Endothelial cell of hepatic sinusoid (primary cell): ENCODE measurements around the gene FAF1.

Source experiments
- in situ Hi-C: cut with HindIII; loops from 2 replicates; pipeline ENCODE4 v1.10.0; 2017; ENCODE audit warnings: low sequenced_read_pairs

FAF1 gene

DNA sequence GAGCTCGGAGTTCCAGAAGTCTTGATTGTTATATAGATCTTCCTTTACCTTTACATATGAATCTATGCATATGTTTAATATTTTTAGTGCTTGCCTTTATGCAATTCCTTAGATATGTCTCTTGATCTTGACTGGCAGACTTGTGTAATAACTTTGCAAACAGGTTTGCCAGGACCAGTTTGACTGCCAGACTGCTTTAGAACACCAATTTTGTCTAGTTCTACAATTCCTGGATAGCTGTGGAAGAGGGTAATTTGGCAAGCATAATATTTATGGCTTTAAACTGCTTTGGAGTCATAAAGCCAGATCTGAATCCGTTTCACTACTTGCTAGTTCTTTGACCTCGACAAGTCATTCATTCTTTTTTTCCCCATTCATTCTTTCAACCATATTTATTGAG, 250.0 kb downstream of the FAF1 start:
- in situ Hi-C loops: no loop called here

DNA sequence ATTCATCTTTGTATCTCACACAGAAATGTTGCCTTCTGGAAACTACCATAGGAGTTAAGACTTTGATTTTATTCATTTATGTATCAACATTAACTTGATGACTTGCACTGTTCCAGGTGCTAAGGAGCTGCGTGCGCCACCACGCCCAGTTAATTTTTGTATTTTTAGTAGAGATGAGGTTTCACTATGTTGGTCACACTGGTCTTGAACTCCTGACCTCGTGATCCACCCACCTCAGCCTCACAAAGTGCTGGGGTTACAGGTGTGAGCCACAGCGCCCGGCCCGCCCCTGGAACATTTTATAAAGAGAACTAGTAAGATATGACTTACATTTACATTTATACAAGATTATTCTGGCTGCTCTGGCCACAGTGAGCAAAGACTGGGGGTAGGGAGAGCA, 252.2 kb downstream of the FAF1 start:
- in situ Hi-C loops: no loop called here

DNA sequence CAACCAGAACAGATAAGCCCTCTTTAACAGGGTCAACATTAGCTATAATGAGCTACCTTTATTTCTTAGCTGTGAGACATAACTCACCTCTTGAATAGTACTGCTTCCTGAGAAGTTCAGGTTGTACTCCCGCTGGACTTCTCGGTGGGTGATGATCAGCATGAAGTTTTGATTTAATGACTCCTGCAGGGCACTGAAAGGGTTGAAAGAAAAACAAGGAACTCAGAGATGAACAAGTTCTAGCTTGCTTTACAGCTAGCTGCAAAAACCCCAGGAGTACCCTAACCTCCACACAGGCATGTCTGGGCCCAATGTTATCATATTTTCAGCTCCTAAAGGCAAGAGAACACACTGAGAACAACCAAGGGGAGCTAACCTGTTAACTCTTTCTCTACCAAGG, 254.4 kb downstream of the FAF1 start:
- in situ Hi-C loops: no loop called here

DNA sequence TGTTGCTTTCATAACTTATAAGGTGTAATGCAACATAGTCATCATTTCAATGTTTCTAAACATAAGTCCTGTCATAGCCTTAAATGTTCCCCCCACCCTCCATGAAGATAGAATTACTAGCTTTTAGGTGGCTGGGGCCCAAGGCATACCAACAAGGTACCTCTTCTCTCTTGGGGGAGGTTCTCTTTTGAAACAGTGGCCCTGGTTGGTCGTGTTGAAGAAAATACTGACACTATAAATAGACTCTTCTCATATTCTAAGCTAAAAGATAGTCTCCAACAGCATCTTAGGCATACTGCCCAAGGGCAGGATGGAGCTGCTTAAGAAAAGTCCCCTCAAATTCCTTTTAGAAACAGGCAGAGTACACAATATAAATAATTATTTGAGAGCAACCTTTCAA, 255.0 kb downstream of the FAF1 start:
- in situ Hi-C loops: no loop called here

DNA sequence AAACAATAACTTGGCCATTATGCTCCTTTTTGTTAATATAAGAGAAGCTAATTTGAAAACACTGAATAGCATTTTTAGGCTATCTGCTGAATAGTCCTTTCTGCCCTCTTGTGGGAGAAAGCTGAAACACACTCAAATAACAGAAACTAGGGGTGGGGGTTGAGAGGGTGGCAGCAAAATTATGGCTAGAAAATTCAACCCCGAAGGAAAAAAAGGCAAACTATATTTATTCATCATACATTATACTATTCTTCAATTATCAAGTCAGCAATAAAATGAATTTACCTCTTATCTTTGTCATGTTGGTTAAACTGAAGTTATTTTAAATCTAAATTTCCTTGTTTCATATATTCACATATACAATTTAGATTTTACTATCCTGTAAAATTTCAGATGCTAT, 255.9 kb downstream of the FAF1 start:
- in situ Hi-C loops: no loop called here

DNA sequence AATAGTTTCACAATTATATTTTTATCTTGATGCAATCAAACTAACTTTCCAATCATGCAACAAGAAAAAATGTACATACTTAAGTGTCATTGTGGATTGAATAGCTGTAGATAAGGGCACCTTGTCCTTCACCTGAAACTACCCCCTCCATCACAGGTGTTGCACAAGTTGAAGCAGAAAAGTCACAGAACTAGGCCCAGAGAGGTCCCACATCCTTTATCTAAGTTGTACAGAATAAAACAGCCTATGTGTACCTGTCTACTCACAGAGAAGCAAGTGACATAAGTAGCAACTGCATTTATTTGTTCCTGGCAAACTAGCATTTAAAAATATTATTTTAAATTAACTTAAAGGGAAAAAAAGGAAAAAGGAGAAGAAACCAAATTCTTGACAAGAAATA, 256.8 kb downstream of the FAF1 start:
- in situ Hi-C loops: no loop called here

DNA sequence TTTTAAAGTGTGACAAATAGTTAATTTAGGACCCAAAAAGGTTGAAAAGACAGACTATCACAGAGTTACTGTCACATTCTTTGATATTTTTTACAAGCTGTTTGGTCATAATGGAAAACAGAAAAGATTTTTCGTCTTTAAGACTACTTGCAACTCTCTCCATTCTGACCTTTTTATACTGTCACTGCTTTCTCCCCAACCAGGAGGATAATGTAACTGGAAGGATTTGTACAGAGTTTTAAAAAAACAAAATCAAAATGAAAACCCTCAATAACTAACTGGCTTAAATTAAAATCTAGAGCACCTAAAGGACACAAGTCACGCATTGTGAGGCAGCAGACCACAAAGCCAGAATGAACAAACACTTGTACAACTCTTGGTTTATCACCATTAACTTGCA, 257.7 kb downstream of the FAF1 start:
- in situ Hi-C loops: no loop called here

DNA sequence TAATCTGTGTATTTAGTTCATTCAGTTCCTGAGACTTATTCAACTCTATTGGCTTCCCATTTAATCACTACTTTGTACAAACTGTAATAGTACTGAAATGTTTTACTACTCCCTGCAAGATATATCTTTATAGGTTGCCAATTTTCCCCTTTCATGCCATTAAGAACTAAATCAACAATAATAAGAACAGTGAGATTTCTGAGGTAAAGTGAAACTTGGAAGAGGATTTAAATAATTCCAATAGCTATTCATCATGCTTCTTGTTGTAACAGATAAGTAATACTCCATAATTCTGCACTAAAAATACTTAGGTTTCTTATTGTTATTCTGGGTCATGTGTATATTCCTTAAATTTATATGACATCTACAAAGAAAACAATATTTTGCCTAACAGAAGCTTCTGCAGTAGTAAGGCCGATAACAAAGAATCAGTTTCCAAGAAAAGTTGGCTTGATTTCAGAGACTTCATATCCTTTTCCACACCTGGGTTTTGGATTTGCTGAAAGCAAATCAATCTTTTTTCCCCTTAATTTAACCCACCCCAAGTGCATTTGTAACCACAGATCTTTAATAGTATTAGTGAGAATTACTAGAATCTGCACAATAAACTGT, 258.3 kb downstream of the FAF1 start:
- in situ Hi-C loops: no loop called here

DNA sequence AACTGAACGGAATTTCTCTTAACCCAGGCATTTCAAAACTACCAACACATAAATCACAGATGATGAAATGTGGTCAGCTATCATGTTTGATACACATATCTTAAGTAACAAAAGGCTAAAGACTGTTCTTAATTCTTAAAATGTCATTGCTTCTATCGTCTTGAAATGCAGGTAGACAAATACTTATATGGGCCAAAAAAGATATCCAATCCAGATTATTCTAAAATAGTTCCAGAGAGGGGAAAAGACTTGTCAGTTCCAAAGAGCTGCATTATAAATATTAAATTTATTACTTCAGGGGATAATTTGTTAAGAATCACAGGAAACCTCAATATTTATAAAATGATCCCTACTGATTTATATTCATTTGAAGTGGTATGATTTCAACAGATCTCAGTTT, 259.4 kb downstream of the FAF1 start:
- in situ Hi-C loops: no loop called here

DNA sequence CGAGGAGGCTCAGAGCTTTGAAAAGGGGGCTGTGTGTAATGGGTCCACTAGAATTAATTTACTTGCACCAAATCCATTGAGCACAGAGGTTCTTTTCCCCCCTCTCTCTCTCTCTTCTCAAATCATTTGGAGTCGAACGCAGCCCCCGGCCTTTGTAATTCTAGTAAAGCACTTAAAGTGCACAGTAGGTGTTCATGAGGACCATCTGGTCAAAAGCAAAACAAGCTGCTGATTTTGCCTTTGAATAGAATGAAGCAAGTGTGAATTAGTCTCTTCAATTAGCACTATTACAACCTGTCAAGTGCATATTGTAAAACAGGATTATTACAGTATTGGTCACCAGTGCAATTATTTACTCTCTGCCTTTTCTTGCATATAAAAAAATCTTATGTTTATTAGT, 259.9 kb downstream of the FAF1 start:
- in situ Hi-C loops: no loop called here

DNA sequence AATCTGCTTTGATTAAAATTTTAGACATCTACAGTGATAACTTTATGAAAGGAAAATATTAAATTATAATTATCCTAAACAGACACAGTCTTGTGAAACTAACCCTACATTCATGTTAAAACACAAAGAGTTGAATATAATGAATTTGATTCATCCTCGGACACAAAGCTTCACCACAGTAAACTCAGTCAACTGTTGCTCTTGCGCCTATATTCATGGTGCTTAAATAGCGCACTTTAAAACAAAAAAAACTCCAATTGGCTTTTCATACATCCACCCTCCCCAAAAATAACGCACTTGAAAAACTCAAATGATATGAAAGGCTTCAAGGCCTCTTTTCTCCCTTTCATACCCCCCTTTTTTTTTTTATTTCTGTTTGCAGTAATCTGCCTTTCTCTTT, 260.3 kb downstream of the FAF1 start:
- in situ Hi-C loops: no loop called here

DNA sequence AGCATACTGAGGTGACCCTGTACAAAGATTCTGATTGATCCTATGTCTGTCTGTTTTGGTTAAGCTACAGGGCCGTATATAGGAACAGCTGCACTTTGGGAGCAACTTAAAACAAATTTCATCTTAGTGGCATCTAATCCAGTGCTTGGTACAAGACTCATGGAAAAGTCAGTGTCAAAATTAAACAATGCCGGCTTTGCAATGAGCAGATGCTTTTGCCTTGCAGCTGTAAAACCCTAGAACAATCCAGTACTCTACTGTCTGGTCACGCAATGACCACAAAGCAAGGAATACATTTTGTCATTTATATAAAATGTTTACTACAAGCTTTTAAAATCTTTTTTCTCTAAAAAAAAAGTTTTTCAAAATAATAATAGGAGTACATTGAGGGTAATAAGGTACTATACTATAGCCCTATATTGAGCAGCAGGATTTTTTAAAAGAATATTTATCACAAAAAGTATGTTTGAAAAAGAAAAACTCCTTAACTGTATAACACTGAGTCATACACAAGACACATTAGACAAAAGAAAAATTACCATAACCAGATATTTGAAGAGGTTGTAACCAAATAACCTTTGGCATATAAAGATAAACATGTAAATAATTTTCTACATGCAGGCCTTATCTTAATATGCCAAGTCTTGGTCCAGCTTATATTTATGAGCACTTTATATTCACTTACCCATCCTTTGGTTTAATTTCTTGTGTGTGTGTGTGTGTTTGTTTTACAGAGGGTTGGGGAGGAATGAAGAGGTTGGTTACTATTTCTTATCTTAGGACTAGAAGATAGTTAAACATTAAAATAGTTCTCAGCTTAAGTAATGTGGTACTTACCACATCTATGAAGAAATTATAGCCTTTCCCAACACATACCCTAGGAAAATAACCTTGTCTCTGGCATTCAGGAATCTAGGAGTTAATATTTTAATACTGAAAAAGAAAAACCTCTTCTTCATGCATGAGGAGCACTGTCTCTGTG, 262.3 kb downstream of the FAF1 start:
- in situ Hi-C loops: no loop called here

DNA sequence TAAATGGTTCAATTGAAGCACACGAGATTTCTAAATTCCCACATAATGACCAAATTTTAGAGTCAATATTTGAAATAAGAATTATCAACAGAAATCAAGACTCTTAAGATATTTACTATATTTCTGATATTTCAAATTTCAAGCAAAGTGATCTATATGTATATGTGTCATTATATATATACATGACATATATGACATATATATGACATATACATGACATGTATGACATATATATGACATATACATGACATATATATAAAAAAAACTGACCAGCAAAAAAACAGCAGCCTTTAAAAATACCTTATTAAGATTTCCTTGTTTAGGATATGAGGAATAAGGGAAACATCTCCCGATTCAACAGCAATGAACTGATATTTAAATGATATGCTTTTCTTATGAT, 266.2 kb downstream of the FAF1 start:
- in situ Hi-C loops: no loop called here

DNA sequence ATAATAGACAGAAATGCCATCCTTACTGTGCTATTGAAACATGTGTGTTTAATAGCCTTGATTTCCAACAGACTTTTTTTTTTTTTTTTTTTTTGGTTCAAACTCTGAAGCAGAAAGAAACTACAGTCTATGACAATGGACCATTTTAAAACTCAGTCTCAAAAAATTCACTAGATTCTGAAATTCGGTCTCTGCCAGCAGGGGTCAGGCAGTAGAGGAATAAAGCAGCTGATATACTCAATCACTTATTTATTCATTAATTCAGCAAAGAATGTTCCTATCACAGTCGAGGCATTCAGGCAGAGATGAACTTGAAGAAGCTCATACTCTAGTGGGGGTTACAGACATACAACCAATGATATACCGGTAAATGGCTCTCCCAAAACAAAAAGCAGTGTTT, 275.9 kb downstream of the FAF1 start:
- in situ Hi-C loops: no loop called here

DNA sequence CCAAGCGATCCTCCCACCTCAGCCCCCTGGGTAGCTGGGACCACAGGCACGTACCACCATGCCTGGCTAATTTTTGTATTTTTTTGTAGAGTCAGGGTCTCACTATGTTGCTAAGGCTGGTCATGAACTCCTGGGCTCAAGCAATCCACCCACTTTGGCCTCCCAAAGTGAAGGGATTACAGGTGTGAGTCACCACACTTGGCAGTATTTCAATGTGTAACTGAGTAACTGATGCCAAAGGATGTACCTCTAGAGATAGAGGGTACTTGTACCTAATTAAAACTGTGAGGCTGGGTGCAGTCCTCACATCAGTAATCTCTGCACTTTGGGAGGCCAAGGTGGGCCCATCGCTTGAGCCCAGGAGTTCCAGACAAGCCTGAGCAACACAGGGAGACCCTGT, 278.1 kb downstream of the FAF1 start:
- in situ Hi-C loops: no loop called here

DNA sequence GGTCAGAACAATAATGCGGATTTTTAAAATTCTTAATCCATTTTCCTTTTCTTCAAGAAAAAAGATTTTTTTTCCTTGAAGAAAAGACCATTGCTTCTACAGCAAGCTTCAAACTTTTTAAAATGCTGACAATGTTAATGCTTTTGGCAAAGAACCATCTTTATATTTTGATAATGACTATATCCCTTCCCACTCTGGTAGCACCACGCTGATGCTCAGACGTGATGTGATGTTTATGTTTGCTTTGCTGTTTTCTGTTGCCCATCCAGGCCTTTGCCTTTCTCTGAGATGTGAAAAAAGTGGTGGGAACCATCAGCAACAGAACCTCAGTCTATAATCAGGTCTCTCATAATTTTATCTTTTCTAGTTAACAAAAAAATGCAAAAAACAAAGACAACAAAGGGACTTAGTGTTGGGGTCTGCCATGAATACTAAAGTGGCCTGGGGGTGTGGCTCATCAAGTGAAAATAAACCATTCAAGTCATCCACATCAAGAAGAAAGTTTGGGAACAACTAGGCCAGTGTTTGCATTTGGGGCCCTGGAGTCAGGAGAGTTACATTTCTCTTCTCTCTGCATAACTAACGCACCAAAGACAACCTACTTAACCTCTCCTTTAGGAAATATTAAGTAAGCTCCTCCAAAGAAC, 292.2 kb downstream of the FAF1 start:
- in situ Hi-C loops: no loop called here

DNA sequence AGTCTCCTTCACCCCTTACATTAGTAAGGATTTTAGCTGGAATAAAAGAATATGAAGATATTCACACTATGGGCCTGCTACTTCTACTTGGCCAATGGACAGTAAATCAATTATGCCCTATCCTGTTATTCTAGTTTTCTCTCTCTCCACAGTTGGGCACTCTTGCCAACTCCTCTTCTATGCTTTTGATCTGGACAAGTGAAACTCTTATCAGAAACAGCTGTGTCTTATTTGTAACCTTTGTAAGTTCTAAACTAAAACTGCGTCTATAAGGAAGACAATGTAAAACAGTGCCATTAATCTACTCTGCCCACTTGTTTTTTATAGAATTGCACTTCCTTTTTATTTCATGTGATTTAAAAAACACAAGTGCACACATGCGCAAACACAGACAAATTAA, 292.8 kb downstream of the FAF1 start:
- in situ Hi-C loops: no loop called here

DNA sequence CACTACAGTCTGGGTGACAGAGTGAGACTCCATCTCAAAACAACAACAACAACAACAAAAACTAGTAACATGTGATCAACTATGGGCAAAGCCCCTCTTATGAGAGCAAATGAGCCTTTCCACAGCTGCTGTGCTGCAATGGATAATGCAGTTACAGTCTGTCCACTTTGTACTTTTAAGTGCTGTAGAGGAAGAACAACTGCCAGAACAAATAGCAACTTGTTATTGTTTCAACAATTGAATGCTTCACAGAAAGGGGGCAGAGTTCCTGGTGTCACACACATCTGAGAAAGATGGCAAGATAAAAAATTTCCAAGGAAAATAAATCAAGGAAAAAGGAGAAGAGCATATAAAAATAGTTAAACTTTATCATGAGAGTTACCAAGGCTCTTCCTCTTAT, 293.2 kb downstream of the FAF1 start:
- in situ Hi-C loops: no loop called here

DNA sequence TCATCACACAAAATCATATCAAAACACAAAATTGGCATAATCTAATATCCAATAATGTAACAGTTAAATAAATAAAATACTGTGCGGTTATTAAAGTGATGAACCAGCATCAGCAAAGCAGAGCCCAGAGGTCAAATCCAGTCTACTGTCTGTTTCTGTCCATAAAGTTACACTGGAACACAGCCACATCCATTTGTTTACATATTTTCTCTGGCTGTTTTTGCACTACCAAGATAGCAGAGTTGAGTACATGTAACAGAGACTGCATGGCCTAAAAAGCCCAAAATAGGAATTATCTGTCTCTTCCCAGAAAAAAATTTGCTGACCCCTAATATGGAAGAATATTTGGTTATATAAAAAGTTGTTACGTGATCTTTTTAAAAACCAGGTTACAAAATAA, 294.7 kb downstream of the FAF1 start:
- in situ Hi-C loops: no loop called here

DNA sequence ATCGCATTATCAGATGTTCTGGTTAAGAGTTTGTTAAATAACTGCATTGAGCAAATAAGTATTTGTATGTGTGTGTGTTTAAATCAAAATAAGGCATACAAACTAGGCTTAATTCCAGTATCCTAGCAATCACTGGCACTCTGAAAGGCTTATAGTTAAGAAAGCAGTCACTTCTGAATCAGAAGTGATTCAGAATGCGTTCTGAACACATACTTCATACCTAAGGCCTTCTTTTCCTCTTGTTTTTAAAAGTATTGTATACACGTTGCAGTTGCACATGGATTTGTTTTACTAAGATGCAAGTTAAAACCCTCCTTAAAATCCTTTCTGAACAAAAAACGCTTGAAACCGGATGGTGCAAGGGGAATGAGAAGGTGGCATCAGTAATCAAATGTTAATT, 298.4 kb downstream of the FAF1 start:
- in situ Hi-C loops: no loop called here

DNA sequence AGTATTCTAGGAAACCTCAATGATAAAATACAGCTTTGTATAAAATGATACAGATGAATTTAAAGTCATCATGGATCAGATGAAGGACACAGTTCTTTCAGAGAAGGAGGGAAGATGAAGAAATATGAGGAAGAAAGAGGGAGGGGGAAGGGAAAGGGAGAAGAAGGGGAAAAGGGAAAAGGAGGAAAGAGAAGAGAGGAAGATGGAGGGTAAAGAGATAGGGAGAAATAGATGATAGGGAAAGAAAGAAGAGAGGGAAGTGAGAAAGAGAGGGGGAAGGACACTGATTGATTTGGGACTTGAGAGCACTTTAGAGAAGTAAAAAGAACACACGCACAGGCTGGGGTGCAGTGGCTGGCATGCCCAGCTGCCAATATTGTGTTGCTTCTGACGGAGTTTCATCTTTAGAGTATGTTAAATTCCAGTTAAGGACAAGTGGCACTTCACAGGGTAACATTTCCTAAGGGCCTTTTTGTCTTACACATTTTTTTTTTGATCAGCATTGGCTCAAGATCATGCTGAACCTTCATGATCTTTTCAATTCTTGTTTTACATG, 300.9 kb downstream of the FAF1 start:
- in situ Hi-C loops: no loop called here
